Gastroesophageal sphincter (tissue), 4 donors: Measurements from ENCODE around the gene KCNC2. TPM values are rescaled to one million over a fixed set of nuclear protein-coding genes. Genes with fewer than 3 reads are reported as not detected.

Source experiments
- ATAC-seq: fragments of 150-250 bp; one replicate; pipeline ENCODE4 v1.9.1; 2016; ENCODE audit warnings: mild to moderate bottlenecking, moderate library complexity
- H3K27ac ChIP-seq, 4 donors: fragments of 200-600 bp; sonication (generic) in 3 of 4; 1 replicate in 3 of 4; 2 replicates in 1 of 4; pipeline ENCODE4 v1.5.1; 2016 to 2019
- H3K27me3 ChIP-seq: fragments of 200-600 bp; sonication (generic); one replicate; pipeline ENCODE4 v1.5.1; 2019
- H3K36me3 ChIP-seq, 2 donors: fragments of 200-600 bp; sonication (generic); one replicate each; pipeline ENCODE4 v1.5.1; 2019; ENCODE audit warnings: control low read depth in 1 of 2
- H3K4me1 ChIP-seq, 3 donors: fragments of 200-600 bp; sonication (generic); 1 replicate in 2 of 3; 2 replicates in 1 of 3; pipeline ENCODE4 v1.5.1; 2016 to 2019; ENCODE audit warnings: control low read depth in 2 of 3
- H3K4me3 ChIP-seq, 2 donors: fragments of 200-600 bp; sonication (generic); one replicate each; pipeline ENCODE4 v1.5.1; 2019; ENCODE audit warnings: mild to moderate bottlenecking in 1 of 2, moderate library complexity in 1 of 2
- H3K9me3 ChIP-seq, 3 donors: fragments of 200-600 bp; sonication (generic); one replicate each; pipeline ENCODE4 v1.5.1; 2017 to 2019; ENCODE audit warnings: control low read depth in 2 of 3
- EP300 ChIP-seq: sonication (generic); formaldehyde crosslinking; IDR thresholded peaks from one replicate; pipeline ENCODE4 v1.6.1; 2017; ENCODE audit warnings: antibody characterized with exemption, mild to moderate bottlenecking
- POLR2A ChIP-seq, 2 donors: fragments of 450-650 bp; IDR thresholded peaks; one replicate each; pipeline ENCODE4 v1.6.1; 2017; ENCODE audit warnings: antibody characterized with exemption in 2 of 2, mild to moderate bottlenecking in 2 of 2, moderate library complexity in 1 of 2
- POLR2AphosphoS5 ChIP-seq: sonication (generic); formaldehyde crosslinking; IDR thresholded peaks from one replicate; pipeline ENCODE4 v1.6.1; 2017; ENCODE audit warnings: antibody characterized with exemption
- WGBS, 2 donors: methylation state at CpG; one replicate each; pipeline ENCODE4 v1.1.5; 2018; ENCODE audit warnings: low coverage in 1 of 2; 5-methylcytosine and 5-hydroxymethylcytosine counted together
- total RNA-seq, 4 donors: library from RNA; depleted of rRNA; stranded (reverse); fragments of >200 nt; gene quantifications; one replicate each; pipeline ENCODE4 v1.1.0, GENCODE V29; 2016
- TF ChIP-seq, protein P1 (sequence below), 4 experiments: fragments of 200-600 bp in 2 of 4; fragments of 450-650 bp in 2 of 4; sonication (generic) in 1 of 4; IDR thresholded peaks; one replicate each; pipeline ENCODE4 v1.5.1; 2017 to 2019; ENCODE audit warnings: antibody characterized with exemption in 4 of 4, mild to moderate bottlenecking in 2 of 4, moderate library complexity in 2 of 4

The KCNC2 gene
- total RNA-seq, 4 donors from 2014 or later = 0.12 TPM; not detected in 3

DNA sequence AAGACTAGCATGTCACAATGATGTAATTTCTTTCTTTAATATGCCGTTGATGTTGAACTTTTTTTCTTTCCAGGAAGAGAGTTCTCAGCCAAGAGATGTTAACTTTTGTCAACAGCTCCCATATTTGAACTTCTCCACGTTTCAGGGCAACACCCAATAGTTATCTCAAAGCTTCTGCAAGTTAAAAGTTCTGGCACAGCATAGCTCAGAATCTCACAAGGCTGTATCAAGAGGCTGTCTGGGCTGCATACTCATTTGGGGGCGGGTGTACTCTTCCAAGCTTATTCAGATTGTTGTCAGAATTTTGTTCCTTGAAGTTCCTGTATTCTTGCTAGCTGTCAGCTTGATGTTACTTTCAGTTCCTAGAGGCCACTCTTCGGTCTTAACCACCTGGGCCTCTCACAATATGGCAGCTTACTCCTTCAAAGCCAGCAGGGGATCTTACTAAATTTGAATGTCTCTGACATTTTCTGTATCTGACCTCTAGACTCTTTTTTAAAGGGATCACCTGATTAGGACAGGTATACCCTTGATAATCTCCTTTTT, 38.9 kb downstream of the KCNC2 start:
- TF ChIP-seq, protein P1, sequence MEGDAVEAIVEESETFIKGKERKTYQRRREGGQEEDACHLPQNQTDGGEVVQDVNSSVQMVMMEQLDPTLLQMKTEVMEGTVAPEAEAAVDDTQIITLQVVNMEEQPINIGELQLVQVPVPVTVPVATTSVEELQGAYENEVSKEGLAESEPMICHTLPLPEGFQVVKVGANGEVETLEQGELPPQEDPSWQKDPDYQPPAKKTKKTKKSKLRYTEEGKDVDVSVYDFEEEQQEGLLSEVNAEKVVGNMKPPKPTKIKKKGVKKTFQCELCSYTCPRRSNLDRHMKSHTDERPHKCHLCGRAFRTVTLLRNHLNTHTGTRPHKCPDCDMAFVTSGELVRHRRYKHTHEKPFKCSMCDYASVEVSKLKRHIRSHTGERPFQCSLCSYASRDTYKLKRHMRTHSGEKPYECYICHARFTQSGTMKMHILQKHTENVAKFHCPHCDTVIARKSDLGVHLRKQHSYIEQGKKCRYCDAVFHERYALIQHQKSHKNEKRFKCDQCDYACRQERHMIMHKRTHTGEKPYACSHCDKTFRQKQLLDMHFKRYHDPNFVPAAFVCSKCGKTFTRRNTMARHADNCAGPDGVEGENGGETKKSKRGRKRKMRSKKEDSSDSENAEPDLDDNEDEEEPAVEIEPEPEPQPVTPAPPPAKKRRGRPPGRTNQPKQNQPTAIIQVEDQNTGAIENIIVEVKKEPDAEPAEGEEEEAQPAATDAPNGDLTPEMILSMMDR (IDR thresholded peaks at IDR 0.05) = no peak
- TF ChIP-seq POLR2A (IDR thresholded peaks at IDR 0.05) (no peak), EP300 (no peak), POLR2AphosphoS5 (no peak)
- 26 to 43% methylated on average over 3 to 4 of the region's 4 CpGs for WGBS, 2 donors
- no peaks in the 10 kb centered on the region for H3K36me3 ChIP-seq

DNA sequence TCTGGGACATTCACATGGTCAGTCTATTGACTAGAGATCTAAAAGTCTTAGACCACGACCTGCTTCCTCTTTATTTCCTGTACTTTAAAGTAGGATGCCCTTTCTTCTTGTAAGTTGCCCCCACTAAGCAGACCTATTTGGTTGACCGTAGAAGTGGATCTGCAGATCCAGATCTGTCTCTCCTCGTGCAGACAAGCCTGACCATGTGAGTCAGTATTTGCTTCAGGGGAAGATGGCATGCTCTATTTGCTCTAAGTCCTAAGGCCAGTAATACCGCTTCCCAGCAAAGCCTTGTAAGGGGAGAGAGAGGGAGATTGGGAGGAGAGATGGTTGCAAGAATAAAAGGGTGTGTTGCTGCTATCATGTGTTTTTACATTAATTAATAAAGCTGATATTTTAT, 46.8 kb downstream of the KCNC2 start:
- ATAC-seq = no peak
- WGBS, 2 donors = 73 to 74% methylated on average over 3 to 4 of the region's 4 CpGs
- Histone ChIP-seq H3K36me3 (no peaks in the 10 kb centered on the region), H3K9me3 (no peaks in the 10 kb centered on the region), H3K27me3 (no peaks in the 10 kb centered on the region), H3K27ac (no peak overlapping the region), H3K4me3 (no peak overlapping the region), H3K4me1 (no peaks in the 10 kb centered on the region)
- no peak for TF ChIP-seq EP300
- TF ChIP-seq POLR2A (IDR thresholded peaks at IDR 0.05) = no peak
- TF ChIP-seq, protein P1 (IDR thresholded peaks at IDR 0.05) = no peak
- no peak for TF ChIP-seq POLR2AphosphoS5

More for the DNA sequence above, 38.9 kb downstream of the KCNC2 start:
- no peaks in the 10 kb centered on the region for H3K9me3 ChIP-seq
- no peak overlapping the region for H3K4me3 ChIP-seq
- no peaks in the 10 kb centered on the region for H3K27me3 ChIP-seq
- no peak for ATAC-seq
- no peaks in the 10 kb centered on the region for H3K4me1 ChIP-seq
- no peak overlapping the region for H3K27ac ChIP-seq

DNA sequence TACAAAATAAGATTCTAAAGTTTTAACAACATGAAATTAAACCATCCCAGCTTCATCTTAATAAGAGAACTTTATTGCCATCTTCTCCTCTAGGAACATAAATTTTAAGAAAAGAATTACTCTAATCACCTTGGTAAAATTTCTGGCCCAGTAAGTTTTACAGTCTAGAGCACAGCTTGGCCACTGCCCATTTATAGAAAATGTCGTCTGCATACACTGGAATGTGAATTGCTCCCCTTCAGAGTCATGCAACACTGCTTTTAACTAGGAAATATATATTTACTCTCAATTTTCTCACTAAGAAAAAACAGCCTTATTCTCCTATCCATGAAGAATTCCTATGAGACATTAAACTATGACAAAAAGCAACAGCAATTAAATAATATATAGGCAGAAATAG, 48.2 kb downstream of the KCNC2 start:
- Histone ChIP-seq H3K4me1 (no peaks in the 10 kb centered on the region), H3K27ac (no peak overlapping the region), H3K4me3 (no peak overlapping the region), H3K36me3 (no peaks in the 10 kb centered on the region), H3K27me3 (no peaks in the 10 kb centered on the region), H3K9me3 (no peaks in the 10 kb centered on the region)
- no peak for ATAC-seq
- TF ChIP-seq EP300 (no peak), POLR2AphosphoS5 (no peak), POLR2A (IDR thresholded peaks at IDR 0.05) (no peak)
- TF ChIP-seq, protein P1 (IDR thresholded peaks at IDR 0.05) = no peak
- 8 to 18% methylated on average over 1 of the region's 1 CpG for WGBS, 2 donors

DNA sequence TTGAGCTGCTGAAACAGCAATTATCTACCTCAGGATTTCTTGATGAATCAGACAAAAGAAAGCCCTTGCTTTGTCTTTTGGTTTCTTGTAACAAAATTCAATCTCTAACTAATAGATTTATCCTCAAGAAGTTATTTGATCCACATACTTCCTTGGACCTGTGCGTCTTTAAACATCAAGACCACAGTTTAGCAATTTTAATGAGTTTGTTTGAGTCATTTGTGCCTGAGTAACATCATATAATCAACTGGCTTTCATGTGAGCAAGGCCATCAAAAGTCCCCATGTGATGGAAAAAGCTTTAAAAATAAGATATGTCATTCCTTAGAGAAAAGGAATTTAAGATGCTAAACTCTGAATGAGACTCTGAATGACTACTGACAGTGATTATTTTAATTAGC, 52.3 kb downstream of the KCNC2 start:
- no peak overlapping the region for H3K4me3 ChIP-seq
- H3K9me3 ChIP-seq = no peaks in the 10 kb centered on the region
- no peak for ATAC-seq
- TF ChIP-seq EP300 = no peak
- TF ChIP-seq, protein P1 (IDR thresholded peaks at IDR 0.05) = no peak
- no peaks in the 10 kb centered on the region for H3K27me3 ChIP-seq
- no peaks in the 10 kb centered on the region for H3K36me3 ChIP-seq
- WGBS, 2 donors = 93 to 100% methylated on average over 1 of the region's 1 CpG
- H3K27ac ChIP-seq = no peak overlapping the region
- H3K4me1 ChIP-seq = no peaks in the 10 kb centered on the region

DNA sequence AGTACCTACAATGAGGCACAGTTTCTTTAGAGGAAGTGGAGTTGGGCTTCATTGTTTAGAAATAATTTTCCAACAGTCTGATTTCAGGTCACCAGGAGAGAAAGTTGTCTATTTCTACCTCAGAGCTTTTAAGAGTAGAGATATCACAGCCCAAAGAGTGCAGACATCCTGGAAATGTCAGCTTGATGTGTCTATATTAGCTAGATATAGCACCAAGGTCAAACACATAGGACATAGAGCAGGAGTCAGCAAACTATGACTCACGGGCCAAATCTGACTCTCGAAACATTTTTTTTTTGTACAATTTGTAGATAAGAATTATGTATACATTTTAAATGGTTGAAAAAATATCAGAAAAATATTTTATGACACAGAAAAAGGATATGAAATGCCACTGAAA, 53.7 kb downstream of the KCNC2 start:
- no peak overlapping the region for H3K4me3 ChIP-seq
- H3K36me3 ChIP-seq = no peaks in the 10 kb centered on the region
- TF ChIP-seq, protein P1 (IDR thresholded peaks at IDR 0.05) = no peak
- no peak for TF ChIP-seq POLR2A (IDR thresholded peaks at IDR 0.05)
- no peak for TF ChIP-seq EP300
- TF ChIP-seq POLR2AphosphoS5 = no peak
- H3K9me3 ChIP-seq = no peaks in the 10 kb centered on the region
- WGBS, 2 donors = 31 to 84% methylated on average over 2 of the region's 2 CpGs
- no peaks in the 10 kb centered on the region for H3K27me3 ChIP-seq
- ATAC-seq = no peak
- no peak overlapping the region for H3K27ac ChIP-seq
- no peaks in the 10 kb centered on the region for H3K4me1 ChIP-seq
